ENCODE results near the gene XPNPEP3. TPM values are rescaled to one million over a fixed set of nuclear protein-coding genes. Genes with fewer than 3 reads are reported as not detected.

XPNPEP3 gene
- total RNA-seq, 1 donor from 2014 or later = 14.0 TPM

- intact Hi-C loops (cut with micrococcal nuclease) = no loop called here
These were observed 71.7 kb downstream of the XPNPEP3 start for GRCh38 chr22:40928657-40929056.

GRCh38 chr22:40932396-40932795 lies 75.4 kb downstream of the XPNPEP3 start:
- intact Hi-C loops (cut with micrococcal nuclease) = no loop called here

- intact Hi-C loops (cut with micrococcal nuclease) = no loop called here
These were observed 82.3 kb downstream of the XPNPEP3 start for GRCh38 chr22:40939202-40939601.

- intact Hi-C loops (cut with micrococcal nuclease) = loop anchor here (1.0 to 5.0 kb wide), 8 partner anchors 72 to 671 kb away; partner anchors contain the start of genes DESI1, MRTFA, RANGAP1 and SLC25A17
These were observed 94.2 kb downstream of the XPNPEP3 start, which contains the start of gene RBX1 for GRCh38 chr22:40950962-40951794. Gene RBX1, plus strand, starts transcription at chr22:40951378. Its CDS starts 21 bp downstream, at chr22:40951399.

GRCh38 chr22:40951795-40952605 lies 95.1 kb downstream of the XPNPEP3 start:
- intact Hi-C loops (cut with micrococcal nuclease) = loop anchor here (1.0 to 5.0 kb wide), 8 partner anchors 71 to 670 kb away; partner anchors contain the start of genes DESI1, MRTFA, RANGAP1 and SLC25A17

- intact Hi-C loops (cut with micrococcal nuclease) = loop anchor here (5.0 kb wide), 2 partner anchors 349 to 669 kb away; partner anchors contain the start of genes DESI1, XRCC6 and ZC3H7B
These were observed 96.5 kb downstream of the XPNPEP3 start for GRCh38 chr22:40953471-40953870.

- intact Hi-C loops (cut with micrococcal nuclease) = loop anchor here (5.0 kb wide), 2 partner anchors 348 to 668 kb away; partner anchors contain the start of genes DESI1, XRCC6 and ZC3H7B
These were observed 97.2 kb downstream of the XPNPEP3 start for GRCh38 chr22:40954113-40954512.

- intact Hi-C loops (cut with micrococcal nuclease) = no loop called here
These were observed 98.6 kb downstream of the XPNPEP3 start for GRCh38 chr22:40955571-40955970.

- intact Hi-C loops (cut with micrococcal nuclease) = no loop called here
These were observed 100.7 kb downstream of the XPNPEP3 start for GRCh38 chr22:40957601-40958000.

- intact Hi-C loops (cut with micrococcal nuclease) = no loop called here
These were observed 101.4 kb downstream of the XPNPEP3 start for GRCh38 chr22:40958299-40958698.

GRCh38 chr22:40960145-40960544 lies 103.2 kb downstream of the XPNPEP3 start:
- intact Hi-C loops (cut with micrococcal nuclease) = no loop called here

GRCh38 chr22:40965936-40966725 lies 109.2 kb downstream of the XPNPEP3 start:
- intact Hi-C loops (cut with micrococcal nuclease) = no loop called here

- intact Hi-C loops (cut with micrococcal nuclease) = no loop called here
These were observed 109.8 kb downstream of the XPNPEP3 start for GRCh38 chr22:40966726-40967085.

GRCh38 chr22:40967111-40967760 lies 110.3 kb downstream of the XPNPEP3 start:
- intact Hi-C loops (cut with micrococcal nuclease) = no loop called here

- intact Hi-C loops (cut with micrococcal nuclease) = no loop called here
These were observed 115.6 kb downstream of the XPNPEP3 start for GRCh38 chr22:40972587-40972986.

- intact Hi-C loops (cut with micrococcal nuclease) = no loop called here
These were observed 116.2 kb downstream of the XPNPEP3 start for GRCh38 chr22:40973144-40973543.

GRCh38 chr22:40975366-40975765 lies 118.4 kb downstream of the XPNPEP3 start:
- intact Hi-C loops (cut with micrococcal nuclease) = no loop called here

- intact Hi-C loops (cut with micrococcal nuclease) = no loop called here
These were observed 120.1 kb downstream of the XPNPEP3 start for GRCh38 chr22:40976866-40977700.

- intact Hi-C loops (cut with micrococcal nuclease) = no loop called here
These were observed 122.2 kb downstream of the XPNPEP3 start for GRCh38 chr22:40979198-40979597.

GRCh38 chr22:40979871-40980270 lies 122.9 kb downstream of the XPNPEP3 start:
- intact Hi-C loops (cut with micrococcal nuclease) = no loop called here

Data from T-helper 2 cell treated with Interferon-gamma antibody and Interleukin-4, amounts not matched to agents 100 ng/mL and 5 ng/mL, for 36 hours (primary cell).